GM18511 (cell line): ENCODE results near the gene FAM3A.

Experiments
- ATAC-seq: cut with Tn5 transposase; IDR thresholded peaks from one replicate; pipeline ENCODE4 v1.9.1; 2021; ENCODE audit warnings: mild to moderate bottlenecking, moderate library complexity; ENCODE audit not compliant: unreplicated experiment

Gene FAM3A

GRCh38 chrX:154534526-154535322 is 18.7 kb upstream of the FAM3A start:
- peak; percentile 94 for ATAC-seq

GRCh38 chrX:154532690-154533089 is 16.7 kb upstream of the FAM3A start:
- ATAC-seq: no peak

DNA sequence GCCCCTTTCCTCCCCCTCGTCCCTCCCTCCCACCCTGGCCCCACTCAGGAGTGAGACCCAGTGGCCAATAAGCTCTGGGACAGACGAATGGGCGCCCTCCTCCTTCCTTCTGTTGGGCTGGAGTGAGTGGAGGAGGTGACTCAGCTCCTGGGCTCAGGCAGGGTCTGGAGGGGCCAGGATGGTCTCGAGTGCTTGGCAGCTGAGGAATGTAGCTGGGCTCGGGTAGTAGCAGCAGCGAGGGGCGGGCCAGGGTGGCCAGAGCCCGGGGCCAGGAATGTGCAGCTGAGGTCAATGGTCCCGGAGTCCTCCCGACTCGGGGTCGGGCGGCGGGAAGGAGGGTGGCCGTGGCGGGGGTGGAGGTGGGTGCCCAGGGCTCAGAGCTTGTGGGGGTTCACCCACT is 15.6 kb upstream of the FAM3A start:
- no peak for ATAC-seq

GRCh38 chrX:154530286-154530685 is 14.3 kb upstream of the FAM3A start:
- ATAC-seq: no peak

DNA sequence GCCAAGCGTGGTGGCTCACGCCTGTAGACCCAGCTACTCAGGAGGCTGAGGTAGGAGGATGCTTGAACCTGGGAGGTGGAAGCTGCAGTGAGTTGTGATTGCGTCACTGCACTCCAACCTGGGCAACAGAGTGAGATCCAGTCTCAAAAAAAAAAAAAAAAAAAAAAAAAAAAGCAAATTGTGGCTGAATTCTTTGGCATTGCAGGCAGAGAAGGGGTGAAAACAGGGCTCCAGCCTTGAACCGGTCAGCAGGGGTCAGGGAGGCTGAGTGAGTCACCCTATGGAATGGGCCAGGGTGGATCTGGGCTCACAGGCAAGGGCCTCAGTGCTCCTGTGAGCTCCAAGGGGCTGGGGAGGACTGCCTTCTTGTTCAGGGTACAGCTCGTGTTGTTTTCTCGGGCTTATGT is 13.2 kb upstream of the FAM3A start:
- ATAC-seq: no peak

- ATAC-seq: peak; percentile 79
These were observed 11.1 kb upstream of the FAM3A start for GRCh38 chrX:154526901-154527675.

GRCh38 chrX:154525606-154526490 is 9.8 kb upstream of the FAM3A start:
- no peak for ATAC-seq

DNA sequence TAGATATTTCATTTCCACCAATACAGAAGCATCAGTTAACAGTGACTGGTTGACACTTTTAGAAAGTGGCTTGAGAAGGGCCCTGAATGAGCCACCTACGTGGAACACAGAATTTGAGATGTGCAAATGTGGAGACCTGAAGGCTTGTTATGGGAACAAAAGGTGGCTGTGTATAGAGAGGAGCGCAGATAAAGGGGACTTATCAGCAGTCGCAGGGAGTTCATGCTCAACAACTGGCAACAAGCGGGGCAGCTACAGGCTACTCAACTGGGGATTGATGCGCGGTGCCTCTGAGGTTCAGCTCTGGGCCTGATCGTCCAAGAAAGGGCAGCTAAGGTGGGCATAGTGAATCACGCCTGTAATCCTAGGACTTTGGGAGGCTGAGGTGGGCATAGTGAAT is 3.4 kb upstream of the FAM3A start:
- ATAC-seq: no peak

DNA sequence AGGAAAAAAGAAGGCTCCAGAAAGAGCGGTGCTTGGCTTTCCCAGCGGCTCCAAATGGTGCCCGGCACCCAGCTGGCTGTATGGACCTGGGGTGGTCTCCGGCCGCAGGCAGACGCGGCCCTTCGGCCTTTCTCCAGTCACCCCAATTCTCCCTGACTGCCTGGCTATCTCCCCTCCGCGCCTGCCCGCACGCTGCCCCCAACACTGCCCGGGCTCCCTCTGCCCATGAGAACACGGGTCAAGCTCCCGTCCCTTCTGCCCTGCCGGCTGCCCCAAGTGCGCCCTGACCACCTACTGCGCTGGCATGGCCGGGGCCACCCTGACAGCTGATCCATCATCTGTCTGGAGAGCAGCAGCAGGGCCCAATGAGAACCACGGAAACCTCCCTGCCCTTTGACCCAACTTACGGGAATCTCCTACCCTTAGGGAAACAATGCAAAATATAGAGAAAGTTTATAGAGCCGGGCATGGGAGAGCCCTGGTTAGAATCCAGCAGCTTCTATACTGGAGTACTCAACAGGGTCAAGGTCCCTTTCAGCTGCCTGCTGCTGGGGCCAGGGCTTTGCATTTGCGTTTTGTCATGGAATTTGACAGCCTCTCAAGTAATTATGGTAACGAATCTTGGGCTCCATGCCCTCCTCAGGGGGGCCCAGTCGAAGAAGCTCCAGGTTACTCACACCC is 1.2 kb upstream of the FAM3A start:
- ATAC-seq: no peak

GRCh38 chrX:154516656-154517100 is 646 bp upstream of the FAM3A start:
- peak; percentile 7 for ATAC-seq

GRCh38 chrX:154515090-154515965 is 704 bp downstream of the FAM3A start:
- ATAC-seq: peak; percentile 33

DNA sequence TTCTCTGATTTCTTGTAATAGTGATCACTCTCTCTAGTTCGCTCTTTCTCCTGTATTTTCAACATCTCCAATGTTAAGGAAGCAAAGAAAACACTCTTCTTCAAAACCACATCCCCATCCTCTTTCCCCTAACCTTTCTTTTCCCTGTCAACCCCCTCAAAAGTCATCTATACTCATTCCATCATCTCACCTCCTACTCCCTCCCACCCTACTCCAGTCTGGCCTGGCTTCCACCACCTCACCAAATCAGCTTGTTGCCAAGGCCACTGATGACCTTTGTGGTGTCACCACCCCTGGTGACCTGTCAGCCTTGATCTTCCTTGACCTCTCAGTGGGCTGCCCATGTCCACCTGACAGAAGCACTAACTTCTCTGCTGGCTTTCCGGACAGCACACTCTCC is 2.3 kb downstream of the FAM3A start:
- no peak for ATAC-seq

DNA sequence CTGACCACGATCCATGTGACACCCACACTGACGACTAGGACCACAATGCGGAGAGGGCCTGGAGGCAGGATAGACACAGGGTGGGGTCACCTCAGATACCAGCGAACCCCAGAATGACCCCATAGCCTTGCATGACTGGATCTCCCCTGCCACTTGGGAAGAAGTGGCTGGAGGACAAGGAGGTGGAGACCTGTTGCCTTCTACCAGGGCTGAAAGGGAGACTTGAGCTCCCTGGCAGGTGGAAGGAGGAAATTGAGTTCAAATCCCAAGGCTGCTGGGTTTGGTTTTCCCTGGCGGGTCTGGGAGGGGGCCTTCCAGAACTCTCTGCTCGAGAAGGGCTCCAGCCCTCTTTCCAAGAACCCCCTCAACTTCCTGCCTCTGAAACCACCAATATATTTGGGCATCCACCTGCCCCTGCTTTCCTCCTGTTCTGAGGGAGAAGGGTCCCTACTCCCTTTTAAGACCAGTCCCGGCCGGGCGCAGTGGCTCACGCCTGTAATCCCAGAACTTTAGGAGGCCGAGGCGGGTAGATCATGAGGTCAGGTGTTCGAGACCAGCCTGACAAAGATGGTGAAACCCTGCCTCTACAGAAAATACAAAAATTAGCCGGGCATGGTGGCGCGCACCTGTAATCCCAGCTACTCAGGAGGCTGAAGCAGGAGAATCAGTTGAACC is 3.0 kb downstream of the FAM3A start:
- ATAC-seq: no peak

- ATAC-seq: no peak
These were observed 4.3 kb downstream of the FAM3A start for GRCh38 chrX:154511761-154512160.

GRCh38 chrX:154509455-154509854 is 6.6 kb downstream of the FAM3A start:
- no peak for ATAC-seq

DNA sequence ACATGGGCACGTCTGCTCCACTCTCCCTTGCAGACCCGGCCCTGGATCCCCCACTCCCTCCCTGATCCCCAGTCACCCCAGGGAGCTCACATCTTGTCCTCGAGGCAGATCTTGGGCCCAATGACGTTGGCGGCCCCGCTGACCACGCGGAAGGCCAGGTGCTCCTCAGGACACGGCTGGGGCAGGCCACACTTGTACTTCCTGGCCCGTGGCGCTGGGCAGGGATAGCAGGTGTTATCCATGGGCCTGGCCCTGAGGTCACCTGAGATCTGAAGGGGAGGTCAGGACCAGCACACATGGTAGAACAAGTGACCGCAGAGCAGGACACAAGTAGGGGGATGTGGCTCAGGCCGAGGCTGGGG is 7.7 kb downstream of the FAM3A start:
- no peak for ATAC-seq

- ATAC-seq: no peak
These were observed 8.2 kb downstream of the FAM3A start for GRCh38 chrX:154507673-154508383.

DNA sequence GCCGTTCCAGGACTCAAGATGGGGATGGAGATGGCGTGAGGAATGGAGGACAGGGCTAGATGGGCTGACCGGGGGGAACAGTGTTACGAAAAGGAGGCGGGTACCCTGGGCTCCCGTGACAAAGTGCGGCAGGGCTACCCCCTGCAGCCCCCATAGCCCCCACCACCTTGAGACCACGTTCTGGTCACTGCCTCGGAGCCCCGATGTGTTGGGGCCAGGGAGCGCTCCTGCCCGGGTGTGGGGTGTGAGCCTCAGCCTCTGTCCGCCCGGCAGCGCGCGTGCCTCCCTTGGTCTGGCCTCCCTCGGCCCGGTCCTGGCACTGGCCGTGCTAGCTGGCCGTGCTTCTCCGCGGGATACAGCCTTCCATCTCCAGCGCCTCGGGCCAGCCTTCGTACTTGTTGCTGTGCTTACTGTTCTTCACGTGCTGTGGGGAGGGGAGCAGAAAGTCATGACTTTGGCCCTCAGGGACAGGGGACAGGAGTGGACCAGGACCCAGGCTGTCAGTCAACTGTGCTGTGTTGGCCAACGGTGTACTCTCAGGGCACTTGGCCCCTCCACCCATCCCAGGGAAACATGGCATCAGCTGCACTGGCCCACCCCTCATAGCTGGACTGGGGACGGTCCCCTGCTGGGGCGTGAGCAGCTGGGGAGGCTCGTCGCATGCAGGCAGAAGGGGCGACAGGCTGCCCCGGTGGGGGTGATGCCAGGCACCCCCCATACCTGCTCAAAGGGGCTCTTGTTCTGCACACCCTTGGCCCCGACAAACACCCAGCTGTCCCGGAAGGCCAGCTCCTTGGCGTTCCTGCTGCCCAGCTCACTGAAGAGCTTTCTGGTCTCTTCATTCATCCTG is 9.3 kb downstream of the FAM3A start:
- ATAC-seq: no peak
